Left ventricle myocardium inferior (tissue), 1 donor: ENCODE measurements around the gene EMX1. TPM values are rescaled to one million over a fixed set of nuclear protein-coding genes. Genes with fewer than 3 reads are reported as not detected.

Experiments used
- DNase-seq: peaks from one replicate; pipeline ENCODE4 v3.0.0-alpha.2; 2020
- H3K27ac ChIP-seq: fragments of 200-600 bp; replicated peaks from 2 replicates; pipeline ENCODE4 v1.8.0; 2021
- H3K27me3 ChIP-seq: fragments of 200-600 bp; 2 replicates; pipeline ENCODE4 v1.8.0; 2021; ENCODE audit warnings: low read depth
- H3K36me3 ChIP-seq: fragments of 200-600 bp; 2 replicates; pipeline ENCODE4 v1.8.0; 2021
- H3K4me1 ChIP-seq: fragments of 200-600 bp; 2 replicates; pipeline ENCODE4 v1.8.0; 2021
- H3K4me3 ChIP-seq: fragments of 200-600 bp; 2 replicates; pipeline ENCODE4 v1.8.0; 2021; ENCODE audit warnings: mild to moderate bottlenecking, moderate library complexity
- H3K9me3 ChIP-seq: fragments of 200-600 bp; replicated peaks from 2 replicates; pipeline ENCODE4 v1.8.0; 2021
- CTCF ChIP-seq: fragments of 200-600 bp; IDR thresholded peaks from 2 replicates; pipeline ENCODE4 v1.8.0; 2021; ENCODE audit warnings: antibody characterized with exemption, mild to moderate bottlenecking, borderline replicate concordance
- intact Hi-C: fragments of 100-400 bp; cut with micrococcal nuclease; formaldehyde crosslinking; loops from one replicate; pipeline ENCODE4 v1.11.0; 2022
- total RNA-seq: library from RNA; stranded (reverse); fragmentation: NEBNext Ultra II Directional; extraction: Animal tissue kit (Norgen Biotek cat#: 25700); gene quantifications from one replicate; pipeline ENCODE4 v1.2.1, GENCODE V29; 2021
- donor health status: DM: no; HTN: yes; CAD: no; lungs with severe emphysema.

The EMX1 gene
- total RNA-seq, 1 donor from 2014 or later: not detected

DNA sequence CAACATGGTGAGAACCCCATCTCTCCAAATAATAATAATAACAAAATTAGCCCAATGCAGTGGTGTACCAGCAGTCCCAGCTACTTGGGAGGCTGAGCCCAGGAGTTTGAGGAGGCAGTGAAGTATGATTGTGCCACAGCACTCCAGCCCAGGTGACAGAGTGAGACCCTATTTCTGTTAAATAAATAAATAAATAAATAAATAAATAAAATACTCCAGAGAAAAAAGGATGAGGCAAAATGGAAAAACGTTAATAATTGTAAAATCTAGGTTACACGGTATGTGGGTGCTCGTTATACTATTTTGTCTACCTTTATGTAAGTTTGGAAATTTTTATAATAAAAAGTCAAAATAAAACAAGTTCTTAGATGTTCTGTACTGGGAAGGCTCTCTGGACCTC lies 8.6 kb upstream of the EMX1 start:
- intact Hi-C loops: no loop called here
- DNase-seq: no peak
- no peak for TF ChIP-seq CTCF
- H3K9me3 ChIP-seq: no peaks in the 10 kb centered on the region
- H3K4me3 ChIP-seq: no peak overlapping the region
- no peaks in the 10 kb centered on the region for H3K4me1 ChIP-seq
- H3K27ac ChIP-seq: no peak overlapping the region
- H3K27me3 ChIP-seq: peaks cover 100% of the 10 kb centered on the region
- no peaks in the 10 kb centered on the region for H3K36me3 ChIP-seq

GRCh38 chr2:72911256-72911655 lies 6.1 kb upstream of the EMX1 start:
- no peaks in the 10 kb centered on the region for H3K36me3 ChIP-seq
- no peak overlapping the region for H3K27ac ChIP-seq
- intact Hi-C loops: no loop called here
- peaks cover 17% of the 10 kb centered on the region for H3K4me1 ChIP-seq
- H3K4me3 ChIP-seq: no peak overlapping the region
- peaks cover 100% of the 10 kb centered on the region for H3K27me3 ChIP-seq
- no peak for DNase-seq
- no peaks in the 10 kb centered on the region for H3K9me3 ChIP-seq
- TF ChIP-seq CTCF: no peak

GRCh38 chr2:72913486-72914205 lies 3.7 kb upstream of the EMX1 start:
- DNase-seq: no peak
- no peak overlapping the region for H3K4me3 ChIP-seq
- H3K27ac ChIP-seq: no peak overlapping the region
- no peaks in the 10 kb centered on the region for H3K36me3 ChIP-seq
- intact Hi-C loops: no loop called here
- peaks cover 100% of the 10 kb centered on the region for H3K27me3 ChIP-seq
- H3K4me1 ChIP-seq: peaks cover 41% of the 10 kb centered on the region
- TF ChIP-seq CTCF: no peak
- H3K9me3 ChIP-seq: no peaks in the 10 kb centered on the region

DNA sequence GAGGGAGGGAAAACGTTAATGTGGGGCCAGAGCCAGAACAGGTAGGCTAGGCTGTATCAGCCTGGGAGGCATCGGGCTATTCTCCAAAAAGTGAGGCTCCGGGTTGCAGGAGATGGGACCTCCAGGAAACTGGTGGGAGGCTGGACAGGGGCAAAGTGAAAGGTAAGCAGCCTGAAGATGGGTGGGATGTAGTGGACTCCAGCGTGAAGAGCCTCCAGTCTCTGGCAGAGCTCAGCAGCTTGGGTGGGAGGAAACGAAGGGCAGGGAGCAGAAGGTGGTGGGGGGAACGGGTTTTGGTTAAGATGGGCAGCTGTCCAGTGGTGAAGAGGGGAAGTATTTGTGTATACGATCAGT lies 3.1 kb upstream of the EMX1 start:
- intact Hi-C loops: no loop called here
- DNase-seq: no peak
- Histone ChIP-seq H3K27ac (no peak overlapping the region), H3K9me3 (no peaks in the 10 kb centered on the region), H3K36me3 (no peaks in the 10 kb centered on the region), H3K4me3 (no peak overlapping the region), H3K4me1 (peaks cover 44% of the 10 kb centered on the region), H3K27me3 (peaks cover 100% of the 10 kb centered on the region)
- no peak for TF ChIP-seq CTCF

DNA sequence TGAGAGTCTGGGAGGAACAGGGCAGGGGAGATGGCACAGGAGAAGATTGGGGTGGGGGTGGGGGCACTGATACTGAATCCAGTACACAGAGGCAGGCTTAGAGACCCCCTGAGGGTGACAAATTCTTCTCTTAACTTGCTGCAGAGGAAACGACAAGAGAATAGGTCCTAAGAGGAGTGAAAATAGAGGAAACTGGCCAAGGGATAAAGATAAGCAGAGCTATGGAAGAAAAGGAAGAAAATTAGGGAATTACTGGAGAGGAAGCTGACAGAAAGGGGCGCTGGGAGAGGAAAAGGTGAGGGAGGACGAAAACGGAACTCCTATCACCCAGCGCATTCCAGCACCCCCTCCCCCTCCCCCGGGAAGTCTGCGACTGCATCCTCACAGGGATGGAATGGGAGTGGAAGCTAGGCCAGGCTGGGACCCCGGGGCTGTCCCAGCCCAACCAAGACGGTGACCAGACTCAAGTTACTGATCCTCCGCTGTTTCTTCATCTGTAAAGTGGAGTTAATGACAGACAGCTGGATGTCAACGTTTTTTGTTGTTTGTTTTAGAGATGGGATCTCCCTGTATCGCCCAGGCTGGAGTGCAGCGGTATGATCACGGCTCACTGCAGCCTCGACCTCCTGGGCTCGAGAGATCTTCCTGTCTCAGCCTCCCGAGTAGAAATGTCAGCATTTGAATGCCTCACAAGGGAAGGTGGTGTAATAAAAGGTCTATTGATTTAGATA lies 2.6 kb upstream of the EMX1 start:
- TF ChIP-seq CTCF: no peak
- peaks cover 100% of the 10 kb centered on the region for H3K27me3 ChIP-seq
- DNase-seq: no peak
- H3K27ac ChIP-seq: no peak overlapping the region
- intact Hi-C loops: no loop called here
- H3K4me3 ChIP-seq: no peak overlapping the region
- H3K9me3 ChIP-seq: no peaks in the 10 kb centered on the region
- no peaks in the 10 kb centered on the region for H3K36me3 ChIP-seq
- H3K4me1 ChIP-seq: peaks cover 45% of the 10 kb centered on the region
